Osteocyte (in vitro differentiated cells): ENCODE results near the gene PRDX1. TPM values are rescaled to one million over a fixed set of nuclear protein-coding genes. Genes with fewer than 3 reads are reported as not detected.
"Not testable (repeated sequence)": the region's sequence is repeated elsewhere in the genome, so short reads cannot be mapped to it uniquely, and the experiment has no call there.

Source experiments
- DNase-seq: peaks from one replicate; pipeline ENCODE4 v3.0.0; 2021; ENCODE audit warnings: mixed read lengths; ENCODE audit not compliant: unreplicated experiment; ENCODE audit errors: extremely low spot score
- H3K27ac Mint-ChIP-seq: one replicate; pipeline ENCODE4 v1.8.0; 2021; ENCODE audit warnings: mild to moderate bottlenecking, mixed read lengths; ENCODE audit not compliant: unreplicated experiment
- H3K27me3 Mint-ChIP-seq: one replicate; pipeline ENCODE4 v1.8.0; 2021; ENCODE audit warnings: mixed read lengths; ENCODE audit not compliant: unreplicated experiment
- H3K36me3 Mint-ChIP-seq: one replicate; pipeline ENCODE4 v1.8.0; 2021; ENCODE audit warnings: mixed read lengths; ENCODE audit not compliant: unreplicated experiment
- H3K4me1 Mint-ChIP-seq: one replicate; pipeline ENCODE4 v1.8.0; 2021; ENCODE audit warnings: mixed read lengths; ENCODE audit not compliant: unreplicated experiment
- H3K4me3 Mint-ChIP-seq: one replicate; pipeline ENCODE4 v1.8.0; 2021; ENCODE audit warnings: mild to moderate bottlenecking, moderate library complexity, mixed read lengths; ENCODE audit not compliant: unreplicated experiment
- H3K9me3 Mint-ChIP-seq: one replicate; pipeline ENCODE4 v1.8.0; 2021; ENCODE audit warnings: mixed read lengths; ENCODE audit not compliant: unreplicated experiment
- total RNA-seq: library from RNA; stranded (reverse); gene quantifications from 2 replicates; pipeline ENCODE4 v1.2.1, GENCODE V29; 2021
- TF ChIP-seq, protein P1 (sequence below): fragments of 200-600 bp; sonication (generic); IDR thresholded peaks from 2 replicates; pipeline ENCODE4 v1.5.0; 2021; ENCODE audit warnings: antibody characterized with exemption, mild to moderate bottlenecking, moderate library complexity

The PRDX1 gene
- total RNA-seq, 1 donor from 2014 or later = 291 TPM

DNA sequence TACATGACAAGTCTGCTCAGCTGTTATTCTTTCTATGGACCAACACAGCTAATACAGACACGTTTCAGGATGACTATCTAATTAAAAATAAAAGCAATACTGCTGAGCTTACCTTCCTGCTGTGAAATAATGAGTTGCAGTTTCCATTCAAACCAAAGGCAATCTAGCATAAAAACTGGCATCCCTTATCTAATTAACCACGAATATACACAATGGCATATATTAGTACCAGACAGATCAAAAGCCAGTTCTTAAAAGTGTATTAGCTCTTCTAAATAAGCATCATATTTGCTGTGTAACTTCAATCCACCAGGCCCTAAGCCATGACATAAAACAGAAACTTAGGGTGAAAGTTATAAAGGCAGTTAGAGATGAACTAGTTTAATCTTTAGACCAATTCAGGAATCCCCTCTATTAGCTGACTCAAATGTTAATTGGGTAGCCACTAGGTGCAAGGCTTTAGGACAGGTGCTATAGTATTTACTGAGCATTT lies 51.3 kb downstream of the PRDX1 start:
- Mint-ChIP-seq H3K9me3 (no peaks in the 10 kb centered on the region), H3K36me3 (no peaks in the 10 kb centered on the region), H3K27me3 (peaks cover 10% of the 10 kb centered on the region), H3K4me1 (no peaks in the 10 kb centered on the region), H3K27ac (no peak overlapping the region), H3K4me3 (no peak overlapping the region)
- TF ChIP-seq, protein P1, sequence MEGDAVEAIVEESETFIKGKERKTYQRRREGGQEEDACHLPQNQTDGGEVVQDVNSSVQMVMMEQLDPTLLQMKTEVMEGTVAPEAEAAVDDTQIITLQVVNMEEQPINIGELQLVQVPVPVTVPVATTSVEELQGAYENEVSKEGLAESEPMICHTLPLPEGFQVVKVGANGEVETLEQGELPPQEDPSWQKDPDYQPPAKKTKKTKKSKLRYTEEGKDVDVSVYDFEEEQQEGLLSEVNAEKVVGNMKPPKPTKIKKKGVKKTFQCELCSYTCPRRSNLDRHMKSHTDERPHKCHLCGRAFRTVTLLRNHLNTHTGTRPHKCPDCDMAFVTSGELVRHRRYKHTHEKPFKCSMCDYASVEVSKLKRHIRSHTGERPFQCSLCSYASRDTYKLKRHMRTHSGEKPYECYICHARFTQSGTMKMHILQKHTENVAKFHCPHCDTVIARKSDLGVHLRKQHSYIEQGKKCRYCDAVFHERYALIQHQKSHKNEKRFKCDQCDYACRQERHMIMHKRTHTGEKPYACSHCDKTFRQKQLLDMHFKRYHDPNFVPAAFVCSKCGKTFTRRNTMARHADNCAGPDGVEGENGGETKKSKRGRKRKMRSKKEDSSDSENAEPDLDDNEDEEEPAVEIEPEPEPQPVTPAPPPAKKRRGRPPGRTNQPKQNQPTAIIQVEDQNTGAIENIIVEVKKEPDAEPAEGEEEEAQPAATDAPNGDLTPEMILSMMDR = no peak
- no peak for DNase-seq

DNA sequence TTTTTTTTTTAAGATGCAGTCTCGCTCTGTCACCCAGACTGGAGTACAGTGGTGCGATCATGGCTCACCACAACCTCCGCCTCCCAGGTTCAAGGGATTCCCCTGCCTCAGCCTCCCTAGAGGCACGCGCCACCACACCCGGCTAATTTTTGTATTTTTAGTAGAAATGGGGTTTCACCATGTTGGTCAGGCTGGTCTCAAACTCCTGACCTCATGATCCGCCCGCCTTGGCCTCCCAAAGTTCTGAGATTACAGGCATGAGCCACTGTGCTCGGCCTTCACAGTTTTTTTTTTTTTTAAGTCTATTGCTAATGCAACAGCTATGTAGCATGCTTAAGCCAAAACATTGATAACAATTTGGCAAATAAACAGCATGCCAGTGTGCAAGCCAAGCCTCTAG lies 54.3 kb downstream of the PRDX1 start:
- not testable (repeated sequence) for H3K27ac Mint-ChIP-seq, H3K9me3 Mint-ChIP-seq, H3K36me3 Mint-ChIP-seq, H3K4me1 Mint-ChIP-seq, DNase-seq, H3K4me3 Mint-ChIP-seq
- H3K27me3 Mint-ChIP-seq = peaks cover 10% of the 10 kb centered on the region

DNA sequence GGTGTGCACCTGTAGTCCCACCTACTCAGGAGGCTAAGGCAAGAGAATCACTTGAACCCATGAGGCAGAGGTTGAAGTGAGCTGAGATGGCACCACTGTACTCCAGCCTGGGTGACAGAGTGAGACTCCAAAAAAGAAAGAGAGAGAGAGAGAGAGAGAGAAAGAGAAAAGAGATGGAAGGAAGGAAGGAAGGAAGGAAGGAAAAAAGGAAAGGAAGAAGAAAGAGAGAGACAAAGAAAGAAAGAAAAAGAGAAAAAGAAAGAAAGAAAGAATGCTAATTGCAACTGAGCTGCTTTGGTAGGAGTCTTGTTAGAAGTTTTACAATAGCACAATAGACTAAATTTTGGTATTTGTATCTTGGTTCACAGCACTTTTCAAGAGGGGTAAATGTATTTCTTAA lies 56.4 kb downstream of the PRDX1 start:
- DNase-seq = no peak
- Mint-ChIP-seq H3K9me3 (no peaks in the 10 kb centered on the region), H3K4me1 (no peaks in the 10 kb centered on the region), H3K27ac (no peak overlapping the region), H3K27me3 (peaks cover 15% of the 10 kb centered on the region), H3K36me3 (no peaks in the 10 kb centered on the region), H3K4me3 (no peak overlapping the region)
- TF ChIP-seq, protein P1 = no peak

Other genes with a start within 250 kb of the PRDX1 start
- gene HPDL, start 195.0 kb downstream of the PRDX1 start, total RNA-seq = 0.35 TPM in 1 of 2 replicates, not detected in the other
- 8.5 and 8.6 TPM in 2 replicates for gene TOE1, start 181.7 kb downstream of the PRDX1 start, total RNA-seq
- gene MUTYH, start 181.4 kb downstream of the PRDX1 start, total RNA-seq = 19.9 and 25.1 TPM in 2 replicates
- gene TESK2, start 30.7 kb downstream of the PRDX1 start, total RNA-seq = 2.7 and 4.1 TPM in 2 replicates
- 1.6 and 1.8 TPM in 2 replicates for gene CCDC163, start 21.8 kb downstream of the PRDX1 start, total RNA-seq
- gene MMACHC, start 21.6 kb downstream of the PRDX1 start, total RNA-seq = 6.7 and 6.9 TPM in 2 replicates
- 175 TPM in 2 replicates for gene AKR1A1, start 28.9 kb upstream of the PRDX1 start, total RNA-seq
- gene NASP, start 62.2 kb upstream of the PRDX1 start, total RNA-seq = 71.2 and 72.5 TPM in 2 replicates
- gene CCDC17, start 102.2 kb upstream of the PRDX1 start, total RNA-seq = 2.2 and 2.4 TPM in 2 replicates
- 87.2 and 96.0 TPM in 2 replicates for gene GPBP1L1, start 164.6 kb upstream of the PRDX1 start, total RNA-seq
- gene TMEM69, start 166.3 kb upstream of the PRDX1 start, total RNA-seq = 20.0 and 23.1 TPM in 2 replicates
- gene IPP, start 228.8 kb upstream of the PRDX1 start, total RNA-seq = 21.9 and 24.9 TPM in 2 replicates